GM19438 (cell line): ENCODE results near the gene HES1.
"Not testable (repeated sequence)": the region's sequence is repeated elsewhere in the genome, so short reads cannot be mapped to it uniquely, and the experiment has no call there.

Source experiments
- ATAC-seq: cut with Tn5 transposase; IDR thresholded peaks from one replicate; pipeline ENCODE4 v1.9.1; 2021; ENCODE audit warnings: low read depth; ENCODE audit not compliant: unreplicated experiment

HES1 gene, protein sequence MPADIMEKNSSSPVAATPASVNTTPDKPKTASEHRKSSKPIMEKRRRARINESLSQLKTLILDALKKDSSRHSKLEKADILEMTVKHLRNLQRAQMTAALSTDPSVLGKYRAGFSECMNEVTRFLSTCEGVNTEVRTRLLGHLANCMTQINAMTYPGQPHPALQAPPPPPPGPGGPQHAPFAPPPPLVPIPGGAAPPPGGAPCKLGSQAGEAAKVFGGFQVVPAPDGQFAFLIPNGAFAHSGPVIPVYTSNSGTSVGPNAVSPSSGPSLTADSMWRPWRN

GRCh38 chr3:194135806-194136518 is at the start of gene HES1:
TSS of gene HES1 (plus strand) at chr3:194136148. CDS start at chr3:194136381, 233 bp downstream.
- ATAC-seq, result no peak

- no peak for ATAC-seq
These were observed 49.4 kb upstream of the HES1 start for GRCh38 chr3:194086388-194087075.

- ATAC-seq, result no peak
These were observed 48.7 kb upstream of the HES1 start for GRCh38 chr3:194087280-194087679.

DNA sequence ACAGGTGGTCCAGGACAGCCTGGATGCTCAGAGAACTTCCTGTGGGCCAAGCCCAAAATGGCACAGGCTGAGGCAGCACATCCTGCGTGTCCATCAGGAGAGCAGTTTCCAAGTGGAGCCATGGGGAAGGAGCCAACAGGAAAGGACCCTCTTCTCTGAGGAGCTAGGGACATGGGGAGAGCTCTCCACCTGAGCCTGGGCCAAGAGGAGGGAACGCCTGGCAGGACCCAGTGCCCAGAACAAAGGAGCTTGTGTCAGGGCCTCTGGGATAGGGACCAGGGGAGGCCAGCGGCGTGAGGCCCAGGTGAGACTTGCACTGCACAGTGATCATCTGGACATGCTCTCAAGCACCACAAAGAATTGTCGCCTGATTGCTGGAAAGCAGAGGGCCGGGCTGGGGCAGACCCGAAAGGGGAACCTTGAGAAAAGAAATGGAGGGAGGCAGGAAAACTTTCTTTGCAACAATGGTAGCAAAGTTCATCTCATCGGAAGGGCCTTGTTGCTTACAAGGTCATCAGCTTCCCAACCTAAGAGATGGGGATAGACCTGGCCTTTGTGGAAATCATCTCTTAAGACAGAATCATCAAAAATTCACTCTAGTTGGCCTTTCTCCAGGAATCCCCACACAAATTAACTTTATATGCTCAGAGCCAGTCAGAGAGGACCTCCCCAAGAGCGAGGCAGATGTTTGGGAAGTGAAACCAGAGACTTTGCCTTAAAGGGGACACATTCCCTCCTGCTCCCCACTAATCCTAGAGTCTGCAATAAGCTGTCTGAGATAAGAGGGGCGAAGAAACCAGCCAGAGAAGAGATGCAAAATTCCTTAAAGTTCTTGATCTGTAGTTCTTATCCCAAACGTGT is 47.7 kb upstream of the HES1 start:
- no peak for ATAC-seq

DNA sequence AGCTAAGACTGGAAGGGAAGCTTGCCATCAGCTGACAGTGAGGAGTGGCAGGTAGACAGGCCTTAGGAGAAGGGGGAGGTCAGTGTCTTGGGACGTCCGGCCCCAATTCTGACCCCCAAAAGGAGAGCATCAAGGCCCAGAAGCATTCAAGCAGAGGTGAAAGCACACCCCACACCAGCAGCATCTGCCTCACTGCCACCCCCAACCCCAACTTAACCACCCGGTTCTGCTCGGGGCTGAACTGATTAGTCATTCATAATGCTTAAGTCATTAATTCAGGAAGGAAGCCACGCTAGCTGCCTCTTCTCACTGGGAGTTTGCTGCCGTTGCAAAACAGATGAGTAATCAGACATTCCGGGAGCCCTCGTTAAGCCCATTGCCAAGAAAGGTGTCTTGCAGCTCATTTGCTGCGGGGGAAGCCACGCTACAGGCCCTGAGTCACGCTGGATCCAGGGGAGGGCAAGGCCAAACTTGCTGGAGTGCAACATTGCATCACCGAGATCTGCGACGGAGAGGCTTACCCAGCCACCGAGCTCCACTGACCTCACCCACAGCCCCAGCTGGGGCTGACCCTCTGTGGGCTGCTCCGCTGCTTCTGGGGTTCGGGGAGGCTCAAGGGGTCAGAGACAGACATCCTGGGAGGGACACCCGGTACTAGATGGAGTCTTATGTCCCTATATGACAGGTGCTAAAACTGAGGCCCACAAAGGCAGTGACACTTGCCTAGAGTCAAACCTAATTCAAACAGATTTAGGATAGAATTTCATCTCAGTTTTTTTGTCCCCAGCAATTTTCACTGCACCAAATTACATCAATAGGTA is 46.4 kb upstream of the HES1 start:
- peak; percentile 61 for ATAC-seq

GRCh38 chr3:194090178-194090555 is 45.8 kb upstream of the HES1 start:
- not testable (repeated sequence) for ATAC-seq

DNA sequence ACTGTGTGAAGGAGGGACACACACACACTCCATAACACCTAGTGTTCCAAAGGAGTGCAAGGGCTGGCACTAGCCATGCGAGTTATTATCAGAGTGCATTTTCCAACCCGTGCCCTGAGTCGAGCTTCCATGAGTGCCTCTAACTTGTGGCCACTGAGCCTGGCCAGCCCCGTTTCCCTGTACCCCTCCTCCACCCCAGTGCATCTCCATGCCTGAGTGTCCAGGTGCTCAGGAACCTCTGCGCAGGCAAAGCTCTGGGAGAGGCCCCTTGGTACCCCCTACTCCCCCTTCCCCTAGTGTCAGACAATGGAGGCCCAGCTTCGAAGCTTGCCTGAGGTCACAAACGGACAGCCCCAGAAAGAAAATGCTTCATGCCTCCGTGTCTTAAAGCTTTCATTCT is 45.2 kb upstream of the HES1 start:
- ATAC-seq, result no peak

- ATAC-seq, result no peak
These were observed 44.8 kb upstream of the HES1 start for GRCh38 chr3:194091141-194091540.

DNA sequence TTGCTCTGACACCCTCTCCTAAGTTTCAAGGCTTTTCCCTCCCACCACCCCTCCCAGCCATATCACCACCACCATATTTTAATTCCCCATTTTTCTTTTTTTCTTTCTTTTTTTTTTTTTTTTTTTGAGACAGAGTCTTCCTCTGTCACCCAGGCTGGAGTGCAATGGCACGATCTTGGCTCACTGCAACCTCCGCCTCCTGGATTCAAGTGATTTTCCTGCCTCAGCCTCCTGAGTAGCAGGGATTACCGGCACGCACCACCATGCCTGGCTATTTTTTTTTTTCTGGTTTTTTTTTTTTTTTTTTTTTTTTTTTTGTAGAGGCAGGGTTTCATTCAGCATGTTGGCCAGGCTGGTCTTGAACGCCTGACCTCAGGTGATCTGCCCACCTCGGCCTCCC is 44.1 kb upstream of the HES1 start:
- ATAC-seq, result not testable (repeated sequence)

DNA sequence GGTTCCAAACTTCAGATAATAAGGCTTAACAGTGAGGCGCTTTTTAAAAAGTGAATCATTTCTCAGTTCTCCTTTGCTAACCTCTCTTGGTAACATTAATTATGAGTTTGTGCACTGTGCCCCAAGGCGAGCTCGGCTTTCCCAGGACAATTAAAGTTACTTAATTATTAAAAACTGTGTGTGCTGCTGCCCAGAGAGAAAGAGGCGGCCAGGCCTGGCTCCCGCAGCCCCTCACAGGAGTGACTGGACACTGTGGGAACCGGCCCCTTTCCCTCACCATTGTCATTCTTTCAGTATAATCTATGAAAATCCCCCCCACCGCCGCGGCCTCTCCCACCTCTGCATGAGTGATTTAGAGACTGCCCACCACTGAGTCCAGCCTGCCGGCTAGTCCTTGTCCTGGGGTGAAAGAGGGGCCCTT is 43.1 kb upstream of the HES1 start:
- no peak for ATAC-seq

- no peak for ATAC-seq
These were observed 42.1 kb upstream of the HES1 start for GRCh38 chr3:194093842-194094241.

DNA sequence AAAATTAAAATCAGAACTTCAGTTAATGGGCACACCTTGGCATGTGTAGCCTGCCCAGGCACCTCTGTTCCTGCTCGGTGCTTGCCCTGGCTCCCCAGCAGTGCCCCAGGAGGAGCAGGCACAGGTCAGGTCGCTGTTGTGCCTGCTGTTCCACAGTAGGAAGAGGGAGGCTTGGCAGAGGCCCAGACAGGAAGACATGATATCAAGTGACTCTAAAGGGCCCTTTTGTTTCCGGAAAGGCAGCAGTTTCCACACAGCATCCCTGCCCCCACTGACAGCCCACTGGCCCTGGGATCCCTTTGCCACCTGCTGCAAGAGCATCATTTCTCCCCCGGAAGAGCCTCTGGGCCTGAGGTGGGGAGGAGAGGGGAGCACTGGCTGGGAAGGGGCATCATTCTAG is 40.5 kb upstream of the HES1 start:
- no peak for ATAC-seq

DNA sequence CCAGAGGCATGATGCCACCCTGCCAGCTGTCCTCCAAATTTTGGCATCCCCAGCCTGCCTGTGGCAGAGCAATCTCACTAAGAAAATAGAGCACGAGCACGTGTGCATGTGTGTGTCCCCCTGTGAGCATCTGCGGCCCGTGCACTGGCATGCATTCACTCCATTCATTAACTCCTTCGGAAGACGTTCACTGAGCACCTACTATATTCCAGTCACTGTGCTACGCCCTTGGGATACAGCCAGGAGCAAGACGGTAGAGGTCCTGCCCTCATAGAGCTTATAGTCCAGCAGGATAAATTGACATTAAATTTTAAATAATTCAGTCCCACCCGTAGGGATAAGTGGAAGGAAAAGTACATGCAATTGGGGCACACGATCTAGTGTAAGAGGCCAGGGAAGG is 40.0 kb upstream of the HES1 start:
- no peak for ATAC-seq

DNA sequence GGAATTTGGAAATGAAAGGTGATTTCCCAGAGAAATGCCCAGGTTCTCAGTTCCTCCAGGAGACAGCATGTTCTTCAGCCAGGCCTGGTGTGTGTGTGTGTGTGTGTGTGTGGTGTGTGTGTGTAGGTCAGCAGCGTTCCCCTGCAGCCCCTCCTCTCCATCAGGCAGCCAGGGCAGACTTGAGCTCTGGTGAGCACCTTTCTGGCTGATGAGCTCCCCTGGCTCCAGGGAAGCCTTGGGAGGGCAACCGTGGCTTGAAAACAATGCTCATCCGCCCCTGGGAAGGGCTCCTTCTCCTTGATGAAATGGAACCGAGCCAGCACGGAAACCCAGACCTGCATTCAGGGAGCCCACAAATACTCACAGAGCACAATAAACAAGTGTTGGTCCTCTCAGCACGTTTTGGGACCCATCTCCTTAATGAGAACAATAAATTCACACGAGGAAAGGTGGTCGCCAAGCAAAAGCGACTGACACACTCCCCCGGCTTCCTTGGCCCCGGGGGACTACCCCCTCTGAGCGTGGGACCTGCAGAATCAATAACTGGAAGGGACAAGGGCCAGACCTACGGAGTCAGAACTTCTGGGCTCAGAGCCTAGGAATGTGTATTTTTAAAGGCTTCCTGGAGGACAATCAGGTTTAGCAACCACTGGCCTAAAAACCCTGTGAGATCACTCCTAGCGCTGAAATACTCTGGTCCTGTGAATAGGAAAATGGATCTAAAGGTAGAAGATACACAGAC is 38.6 kb upstream of the HES1 start:
- no peak for ATAC-seq

DNA sequence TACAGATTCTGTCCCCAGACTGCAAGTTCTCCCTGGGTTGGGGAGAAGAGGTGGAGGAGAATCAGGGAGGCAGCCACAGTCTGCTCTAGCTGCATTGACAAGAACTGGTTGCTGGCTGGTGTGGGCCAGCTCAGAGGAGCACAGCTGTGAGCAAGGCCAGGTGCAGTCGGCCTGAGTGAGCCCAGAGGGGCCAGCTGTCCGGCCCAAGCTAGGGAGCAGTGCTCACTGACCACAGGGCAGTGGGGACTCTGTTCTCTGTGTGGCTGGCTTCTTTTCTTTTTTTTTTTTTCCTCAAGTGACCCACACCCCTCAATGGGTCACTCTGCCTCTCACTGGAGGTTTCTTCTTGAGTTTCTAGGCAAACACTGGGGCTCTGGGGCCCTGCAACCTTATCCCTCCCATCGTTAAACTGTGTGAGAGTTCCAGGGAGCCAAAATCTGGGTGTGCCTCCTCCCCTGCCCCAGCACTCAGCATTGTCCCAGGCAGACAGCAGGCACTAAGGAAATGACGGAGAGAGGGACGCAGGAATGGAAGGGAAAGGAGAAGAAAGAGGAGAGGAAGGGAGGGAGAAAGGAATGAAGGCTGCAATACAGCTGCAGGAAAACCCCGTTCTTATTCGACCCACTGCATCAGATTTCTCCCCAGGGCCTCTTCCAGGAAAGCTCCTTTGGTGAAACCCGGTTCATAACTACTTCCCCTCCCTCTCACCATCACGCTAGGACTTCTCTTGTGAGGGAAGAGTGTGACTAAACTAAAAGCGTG is 37.7 kb upstream of the HES1 start:
- no peak for ATAC-seq

DNA sequence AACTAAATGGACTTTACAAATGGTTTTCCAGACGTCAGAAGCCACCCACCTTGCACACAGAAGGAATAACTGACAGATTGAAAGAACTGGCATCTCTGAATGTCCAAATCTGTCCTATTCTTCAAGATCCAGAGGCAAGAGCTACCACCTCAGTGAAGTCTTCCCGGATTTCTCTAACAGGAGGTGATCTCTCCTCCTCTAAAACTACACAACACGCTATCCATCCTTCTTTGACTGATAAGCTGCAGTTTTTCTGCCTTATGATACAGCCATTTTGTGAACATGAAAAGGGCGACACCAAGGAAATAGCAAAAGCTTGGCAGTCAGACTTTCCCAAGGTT is 37.1 kb upstream of the HES1 start:
- ATAC-seq, result no peak

- no peak for ATAC-seq
These were observed 36.7 kb upstream of the HES1 start for GRCh38 chr3:194099215-194099614.

GRCh38 chr3:194100856-194101390 is 35.0 kb upstream of the HES1 start:
- ATAC-seq, result peak; percentile 71
